HG02981 (cell line): ENCODE results near the gene OTUB2.

Experiments
- ATAC-seq: cut with Tn5 transposase; IDR thresholded peaks from one replicate; pipeline ENCODE4 v1.9.1; 2021; ENCODE audit warnings: mild to moderate bottlenecking, moderate library complexity; ENCODE audit not compliant: unreplicated experiment

The OTUB2 gene

DNA sequence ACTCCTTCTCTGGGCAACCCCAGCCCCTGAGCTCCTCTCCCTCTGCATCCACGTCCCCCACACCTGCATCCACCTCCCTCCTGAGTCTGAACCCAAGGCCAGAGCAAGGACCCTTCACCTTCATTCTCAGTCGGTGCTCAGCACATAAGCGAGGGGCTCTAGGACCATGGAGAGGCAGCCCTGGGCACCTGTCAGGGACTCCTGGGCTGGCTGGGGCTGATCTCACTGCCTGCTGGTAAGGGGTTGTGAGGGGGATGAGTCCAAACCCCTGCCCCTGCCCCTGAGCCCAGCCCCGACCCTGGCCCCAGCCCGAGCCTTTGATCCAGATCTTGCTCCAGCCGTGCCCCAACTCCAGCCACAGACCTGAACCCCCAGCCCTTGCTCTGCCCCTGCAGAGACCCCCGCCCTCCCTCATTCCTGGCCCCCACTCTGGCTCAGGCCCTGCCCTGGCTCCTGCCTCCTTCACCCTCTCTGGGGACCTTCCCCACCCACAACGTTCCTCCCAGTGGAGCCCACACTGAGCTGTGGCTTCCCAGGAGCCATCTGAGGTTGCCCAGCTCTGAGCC lies 29.9 kb upstream of the OTUB2 start:
- ATAC-seq = no peak

DNA sequence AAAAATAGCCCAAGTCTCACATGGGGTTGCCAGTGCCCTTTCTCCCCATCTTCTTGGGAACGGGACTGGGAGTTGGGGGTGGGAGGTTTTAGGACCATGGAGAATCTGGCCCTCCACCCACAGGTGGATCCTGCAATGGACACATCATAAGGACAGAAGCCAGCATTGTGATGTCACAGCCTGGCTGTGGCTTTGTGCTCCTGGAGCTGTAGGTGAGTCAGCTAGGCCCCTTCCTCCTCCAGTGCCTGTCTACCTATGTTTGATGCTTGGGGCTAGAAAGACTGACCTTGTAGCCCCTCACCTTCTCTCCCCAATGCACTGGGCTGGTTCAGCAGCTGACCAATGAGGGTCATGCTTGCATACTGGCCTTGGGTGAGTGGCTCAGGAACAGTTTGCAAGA lies 29.1 kb upstream of the OTUB2 start, which contains the start of gene CCDC197:
Gene CCDC197, plus strand, starts transcription at position 220 of the 400 bp plus-strand sequence. CDS start 831 bp downstream, outside the sequence.
- ATAC-seq = no peak

DNA sequence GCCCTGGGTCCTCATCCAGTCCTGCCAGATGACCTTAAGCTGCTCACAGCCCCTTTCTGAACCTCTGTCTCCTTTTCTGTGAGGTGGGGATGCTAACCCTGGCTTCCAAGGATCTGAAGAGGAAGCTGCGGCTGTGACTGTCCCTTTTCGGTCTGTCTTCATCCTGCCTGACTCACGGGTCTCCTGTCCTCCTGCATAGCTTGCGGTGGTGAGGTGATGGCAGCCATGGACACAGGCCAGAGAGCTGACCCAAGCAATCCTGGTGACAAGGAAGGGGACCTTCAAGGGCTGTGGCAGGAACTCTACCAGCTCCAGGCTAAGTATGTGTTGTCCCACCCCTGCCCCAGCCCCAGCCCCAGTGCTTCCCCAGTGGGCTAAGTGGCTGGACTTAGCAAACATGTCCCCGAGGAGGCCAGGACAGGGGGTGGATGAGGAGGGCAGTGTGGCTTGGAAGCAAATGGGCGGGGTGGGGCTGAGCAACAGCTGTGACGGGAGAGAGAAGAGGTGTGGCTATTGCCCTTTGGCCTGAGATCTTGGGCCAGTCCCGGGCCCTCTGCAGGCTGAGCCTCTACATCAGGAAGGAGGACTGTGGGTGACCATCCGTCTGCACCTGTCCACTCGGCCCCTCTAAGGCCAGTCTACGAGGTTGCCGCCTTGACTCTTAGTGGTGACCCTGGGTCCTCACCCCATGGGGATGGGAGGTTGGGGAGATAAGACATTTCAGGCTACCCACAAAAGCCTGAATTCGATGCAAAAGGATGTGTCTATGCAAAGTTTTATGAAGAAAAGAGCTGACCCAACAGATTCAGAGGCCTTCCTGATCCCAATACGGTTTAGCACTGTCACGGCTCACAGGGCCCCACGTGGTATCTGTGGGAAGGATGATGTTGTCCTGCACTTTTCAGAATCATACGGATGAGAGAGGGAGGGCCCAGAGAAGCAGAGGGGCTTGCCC lies 27.9 kb upstream of the OTUB2 start:
- ATAC-seq = no peak

DNA sequence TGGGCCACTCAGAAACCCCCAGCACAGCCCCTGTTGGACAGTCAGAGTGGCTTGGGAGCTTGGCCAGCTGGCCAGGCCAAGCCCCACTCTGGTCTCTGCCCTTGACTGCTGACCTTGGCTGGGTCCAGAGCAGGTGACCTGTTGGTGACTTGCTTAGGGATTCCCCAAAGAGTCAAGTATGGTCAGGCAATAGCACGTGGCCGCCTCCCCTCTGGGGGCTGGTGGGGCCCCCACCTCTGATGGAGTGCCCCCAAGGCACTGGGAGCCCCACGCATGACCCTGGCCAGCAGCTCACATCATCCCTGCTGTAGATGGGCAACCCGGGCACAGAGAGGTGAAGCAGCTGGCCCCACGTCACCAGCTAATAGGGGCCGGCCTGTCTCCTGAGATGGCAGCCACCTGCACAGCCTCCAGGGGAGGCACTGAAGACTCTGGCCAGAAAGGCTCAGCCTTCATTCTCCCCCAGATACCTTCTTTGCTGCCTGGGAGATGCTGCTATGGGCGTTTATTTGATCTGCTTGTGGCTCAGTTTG lies 27.2 kb upstream of the OTUB2 start:
- ATAC-seq = no peak

DNA sequence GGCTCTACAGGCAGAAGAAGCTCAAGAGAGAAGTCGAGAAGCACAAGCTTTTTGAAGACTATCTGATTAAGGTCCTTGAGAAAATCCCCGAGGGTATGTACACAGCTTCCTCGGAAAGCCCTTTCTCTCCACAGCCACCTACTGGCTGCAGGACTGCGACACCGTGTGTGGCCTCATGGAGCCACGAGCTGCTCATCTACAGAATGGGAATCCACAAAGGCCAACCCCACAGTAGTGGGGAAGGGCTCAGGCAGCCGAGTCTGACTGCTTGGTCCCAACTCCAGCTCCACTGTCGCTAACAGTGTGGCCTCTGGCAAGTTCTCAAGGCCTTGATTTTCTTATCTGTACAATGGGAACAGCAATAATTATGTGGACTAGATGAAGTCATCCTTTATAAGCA lies 26.6 kb upstream of the OTUB2 start:
- ATAC-seq = no peak

DNA sequence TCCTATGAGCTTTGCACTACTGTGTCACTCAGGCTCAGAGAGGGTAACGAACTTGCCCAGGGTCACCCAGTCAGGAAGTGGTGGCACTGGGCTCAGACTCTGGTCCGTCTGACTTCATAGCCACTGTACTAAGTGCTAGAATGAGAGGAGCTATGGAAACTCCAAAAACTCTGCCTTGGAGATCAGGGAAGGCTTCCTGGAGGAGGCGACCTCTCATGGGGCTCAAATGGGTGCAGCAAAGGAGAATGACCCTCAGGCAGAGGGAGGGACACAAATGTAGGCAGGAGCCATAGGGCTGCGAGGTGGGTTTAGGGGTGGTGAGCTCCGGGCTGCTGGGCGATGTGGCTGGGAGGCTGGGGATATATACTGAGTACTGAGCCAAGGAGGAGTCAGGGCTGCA lies 25.9 kb upstream of the OTUB2 start:
- no peak for ATAC-seq

DNA sequence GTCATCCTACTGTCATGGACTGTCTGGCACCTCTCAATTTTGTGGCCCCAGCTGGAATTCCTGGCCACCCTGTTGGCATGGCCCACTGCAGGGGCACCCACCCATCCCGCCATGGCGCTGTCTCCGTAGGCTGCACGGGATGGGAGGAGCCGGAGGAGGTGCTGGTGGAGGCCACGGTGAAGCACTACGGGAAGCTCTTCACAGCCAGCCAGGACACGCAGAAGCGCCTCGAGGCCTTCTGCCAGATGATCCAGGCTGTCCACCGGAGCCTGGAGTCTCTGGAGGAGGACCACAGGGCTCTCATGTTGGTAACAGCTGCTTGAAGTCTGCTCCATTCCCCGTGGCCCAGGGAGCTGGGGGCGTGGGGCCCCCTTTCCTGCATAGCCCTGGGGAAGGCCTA lies 25.1 kb upstream of the OTUB2 start:
- ATAC-seq = no peak

DNA sequence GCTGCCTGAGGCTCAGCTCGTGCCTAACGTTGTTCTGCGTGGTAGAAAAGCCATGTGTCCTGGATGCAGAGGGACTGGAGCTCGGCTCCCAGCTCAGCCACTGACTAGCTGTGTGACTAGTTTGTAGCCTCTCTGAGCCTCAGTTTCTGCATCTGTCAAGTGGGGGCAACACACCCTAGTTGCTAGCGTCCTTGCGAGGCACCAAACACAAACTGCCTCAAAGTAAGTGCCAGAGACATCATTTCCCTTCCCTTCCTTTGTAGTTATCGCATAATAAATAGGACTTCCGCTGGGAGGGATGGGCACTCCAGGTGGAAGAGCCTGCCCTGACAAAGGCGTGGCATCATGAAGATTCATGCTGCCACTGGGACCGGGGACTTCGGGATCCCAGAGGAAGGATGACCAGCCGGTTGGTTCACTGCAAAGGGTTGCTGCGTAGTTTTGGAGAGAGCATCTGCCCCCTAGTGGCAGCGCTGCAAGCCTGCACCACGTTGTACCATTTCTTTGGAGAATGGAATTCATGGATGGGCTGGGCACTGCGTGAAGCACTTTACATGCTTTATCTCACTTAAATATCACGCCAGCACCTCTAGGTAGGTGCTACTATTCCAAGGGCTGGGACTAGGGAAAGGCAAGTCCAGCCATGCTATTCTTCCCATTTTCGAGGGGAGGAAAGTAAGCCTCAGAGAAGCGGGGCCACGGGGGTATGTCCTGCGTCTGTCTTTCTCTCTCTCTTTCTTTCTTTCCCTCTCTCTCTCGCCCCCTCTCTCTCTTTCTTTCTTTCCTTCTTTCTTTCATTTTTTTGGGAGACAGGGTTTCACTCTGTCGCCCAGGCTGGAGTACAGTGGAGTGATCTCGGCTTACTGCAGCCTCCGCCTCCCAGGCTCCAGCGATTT lies 24.4 kb upstream of the OTUB2 start:
- ATAC-seq = peak; percentile 61

DNA sequence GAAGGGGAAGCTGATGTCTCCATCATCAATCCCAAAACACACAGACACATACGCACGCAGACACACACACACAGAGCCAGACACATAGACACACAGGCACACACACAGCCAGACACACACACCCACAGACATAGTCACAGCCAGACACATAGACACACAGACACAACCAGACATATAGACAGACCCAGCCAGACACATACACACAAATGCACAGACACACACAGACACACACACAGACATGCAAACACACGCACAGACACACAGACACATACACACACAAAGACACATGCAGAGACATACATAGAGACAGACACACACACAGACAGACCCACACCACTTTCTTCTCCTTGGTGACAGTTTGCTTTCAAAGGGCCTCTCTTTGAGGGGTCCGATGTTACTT lies 22.7 kb upstream of the OTUB2 start:
- ATAC-seq = no peak

DNA sequence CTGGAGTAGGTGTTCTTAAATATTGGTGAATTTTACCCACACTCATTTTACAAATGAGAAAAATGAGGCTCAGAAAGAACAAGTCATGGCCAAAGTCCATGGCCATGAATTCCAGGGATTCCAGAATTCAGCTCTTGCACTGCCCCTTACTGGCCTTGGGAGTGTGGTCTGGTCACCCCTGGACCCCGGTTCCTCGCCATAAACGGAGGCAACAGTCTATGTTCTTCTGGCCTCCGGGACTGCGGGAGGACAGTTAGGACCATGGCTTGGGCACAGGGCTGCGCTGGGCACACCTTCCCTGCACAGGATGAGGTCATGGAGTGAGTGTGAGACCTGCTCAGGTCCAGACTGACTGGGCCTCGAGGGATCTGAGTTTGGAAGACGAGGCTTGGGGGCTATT lies 22.1 kb upstream of the OTUB2 start:
- no peak for ATAC-seq

DNA sequence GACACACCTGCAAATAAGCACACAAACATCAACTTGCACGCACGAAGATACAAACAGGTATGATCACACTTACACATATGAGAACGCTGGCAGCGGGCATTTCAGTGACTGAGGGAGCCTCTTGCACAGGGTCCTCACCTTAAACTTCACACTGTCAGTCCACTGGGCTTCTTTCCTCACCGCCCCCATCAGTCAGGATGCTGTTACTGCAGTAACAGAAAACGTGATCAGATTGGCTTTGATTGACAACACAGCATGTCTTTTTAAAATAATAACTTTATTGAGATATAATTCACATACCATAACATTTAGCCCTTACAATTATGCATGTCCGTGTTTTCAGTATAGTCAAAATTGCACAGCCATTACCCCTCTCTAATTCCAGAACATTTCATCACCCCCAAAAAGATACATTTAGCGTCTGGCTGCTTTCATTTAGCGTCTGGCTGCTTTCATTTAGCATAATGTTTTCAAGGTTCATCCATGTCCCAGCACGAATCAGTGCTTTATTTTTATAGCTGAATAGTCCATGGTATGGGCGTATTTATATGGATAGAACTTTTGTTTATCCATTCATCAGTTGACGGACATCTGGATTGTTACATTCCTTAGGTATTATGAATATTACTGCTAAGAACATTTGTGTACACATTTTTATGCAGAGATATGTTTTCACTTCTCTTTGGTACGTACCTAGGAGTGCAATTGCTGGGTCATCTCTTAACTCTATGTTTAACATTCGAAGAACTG lies 20.6 kb upstream of the OTUB2 start:
- no peak for ATAC-seq

DNA sequence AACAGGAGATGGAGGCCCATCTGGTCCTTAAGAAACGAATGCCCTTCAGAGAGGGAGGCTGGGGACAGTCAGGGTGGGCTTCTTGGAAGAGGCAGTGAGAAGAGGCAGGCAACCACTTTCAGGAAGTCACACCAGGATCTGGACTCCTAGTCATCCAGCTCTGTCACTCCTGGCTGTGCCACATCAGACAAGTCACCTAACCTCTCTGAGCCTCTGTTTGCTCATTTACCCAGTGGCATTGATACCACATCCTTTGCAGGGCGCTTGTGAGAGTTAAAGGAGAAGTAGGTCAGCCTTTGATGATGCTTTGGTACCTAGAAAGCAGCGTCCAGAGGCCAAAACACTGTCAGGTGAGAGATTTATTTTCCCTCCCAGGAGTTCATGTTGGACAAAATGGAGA lies 17.9 kb upstream of the OTUB2 start:
- ATAC-seq = no peak

DNA sequence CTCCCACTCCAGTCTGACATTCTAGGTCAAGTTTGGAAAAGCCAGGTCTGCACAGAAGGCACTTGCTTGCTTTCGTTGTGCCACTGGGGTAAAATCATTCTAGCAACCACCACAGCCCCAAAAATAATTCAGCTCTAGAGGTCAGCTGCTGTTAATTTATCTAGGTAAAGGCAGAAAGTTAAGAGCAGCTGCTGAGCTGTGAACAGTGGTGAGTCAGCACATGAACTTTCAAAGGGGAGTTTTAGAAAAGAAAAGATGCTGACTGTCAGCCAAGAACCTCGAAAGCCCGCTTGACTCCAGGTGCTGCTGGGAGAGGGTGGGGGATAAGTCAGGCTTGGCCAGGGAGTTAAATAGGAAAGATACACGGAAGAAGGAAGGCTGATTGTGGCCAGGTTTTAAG lies 16.4 kb upstream of the OTUB2 start:
- peak; percentile 61 for ATAC-seq

DNA sequence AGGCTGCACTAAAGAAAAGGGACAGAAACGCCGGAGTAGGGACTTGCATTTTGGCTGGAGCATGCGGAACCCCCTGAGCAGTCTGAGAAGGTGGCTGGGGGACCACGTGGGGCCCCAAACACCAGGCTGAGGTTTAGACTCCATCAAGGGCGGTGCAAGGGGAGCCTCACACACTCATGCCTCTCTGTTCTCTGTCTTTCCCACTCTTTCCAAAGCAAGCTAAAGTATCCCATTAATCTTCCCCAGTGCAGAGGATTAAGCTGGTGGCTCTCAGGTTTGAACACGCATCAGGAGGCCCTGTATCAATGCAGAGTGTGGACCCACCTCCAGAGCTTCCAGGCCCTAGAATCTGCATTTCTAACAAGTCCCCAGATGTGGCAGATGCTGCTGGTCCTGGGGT lies 15.5 kb upstream of the OTUB2 start:
- no peak for ATAC-seq

DNA sequence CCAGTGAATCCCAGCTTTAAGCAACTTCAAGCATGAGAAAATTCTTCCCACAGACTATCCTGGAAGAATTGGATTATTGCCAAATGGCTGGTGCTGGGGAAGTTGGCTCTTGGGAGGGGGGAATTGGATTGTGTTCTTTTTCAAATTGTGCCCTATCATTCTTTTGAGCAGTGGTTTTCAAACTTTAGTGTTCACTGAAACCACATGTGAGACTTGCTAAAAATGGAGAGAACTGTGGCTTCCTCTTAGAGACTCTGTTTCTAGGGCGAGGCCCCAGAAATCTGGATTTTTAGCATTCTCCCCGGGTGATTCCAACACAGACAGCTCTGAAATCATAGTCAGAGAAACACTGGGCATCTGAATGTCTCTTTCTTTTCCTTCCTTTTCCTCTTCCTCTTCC lies 14.3 kb upstream of the OTUB2 start:
- no peak for ATAC-seq

DNA sequence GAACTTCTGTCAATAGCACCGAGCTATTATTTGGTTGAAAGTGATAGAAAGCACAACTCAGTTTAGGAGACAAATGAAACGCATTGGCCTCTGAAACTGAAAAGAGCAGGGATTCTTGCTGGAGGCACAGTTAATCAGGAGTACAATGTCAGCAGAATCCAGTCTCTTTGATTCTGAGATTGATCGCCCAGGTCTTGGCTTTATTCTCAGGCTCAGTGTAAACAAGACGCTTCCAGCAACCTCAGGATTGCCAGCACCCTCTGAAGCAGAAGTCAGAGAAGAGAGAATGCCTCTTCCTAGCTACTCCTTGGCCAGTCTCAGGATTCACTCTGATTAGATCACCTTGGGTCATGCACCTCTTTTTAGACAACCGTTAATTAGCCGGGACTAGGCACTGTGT lies 11.8 kb upstream of the OTUB2 start:
- ATAC-seq = no peak

DNA sequence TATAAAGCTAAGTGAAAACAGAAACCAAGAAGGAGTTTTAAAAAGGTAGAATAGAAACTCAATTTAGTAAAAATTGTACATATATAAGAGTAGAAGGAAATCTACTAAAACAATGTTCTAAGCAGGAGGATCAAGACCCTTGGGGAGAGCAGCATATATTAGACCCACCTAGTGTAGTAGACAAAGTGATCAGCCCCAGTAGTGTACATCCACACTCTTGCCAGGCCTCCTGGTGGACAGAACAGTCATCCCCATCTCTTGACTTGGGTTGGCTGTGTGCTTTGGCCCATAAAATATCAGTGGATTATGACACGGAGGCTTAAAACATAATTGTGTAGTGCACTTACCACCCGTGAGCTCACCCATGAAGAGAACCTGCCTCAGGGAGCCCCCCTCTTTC lies 10.9 kb upstream of the OTUB2 start:
- ATAC-seq = no peak

DNA sequence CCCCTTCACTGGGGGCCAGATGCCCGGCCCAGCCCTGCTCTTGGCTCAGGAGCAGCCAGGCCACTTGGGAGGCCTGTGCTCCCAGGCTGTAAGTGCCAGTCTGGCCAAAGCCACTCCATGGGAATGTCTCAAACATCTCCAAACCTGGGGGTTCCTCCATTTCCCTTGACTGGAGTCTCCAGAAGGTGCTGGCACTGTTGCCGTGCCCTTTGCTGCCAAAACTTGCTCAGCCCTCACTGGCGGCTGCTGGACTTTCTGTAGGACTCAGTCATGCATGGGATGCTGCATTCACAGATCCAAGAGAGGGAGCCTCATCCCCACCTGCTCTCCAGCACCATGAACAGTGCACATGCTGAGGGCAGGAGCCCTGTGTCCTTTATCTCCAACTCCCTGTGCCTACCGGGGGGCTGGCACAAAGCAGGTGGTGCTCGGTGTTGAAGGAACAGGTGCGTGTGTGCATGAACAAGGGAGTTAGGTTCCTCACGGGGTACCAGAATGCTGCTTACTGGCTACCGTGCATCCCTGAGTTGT lies 9.6 kb upstream of the OTUB2 start:
- no peak for ATAC-seq

DNA sequence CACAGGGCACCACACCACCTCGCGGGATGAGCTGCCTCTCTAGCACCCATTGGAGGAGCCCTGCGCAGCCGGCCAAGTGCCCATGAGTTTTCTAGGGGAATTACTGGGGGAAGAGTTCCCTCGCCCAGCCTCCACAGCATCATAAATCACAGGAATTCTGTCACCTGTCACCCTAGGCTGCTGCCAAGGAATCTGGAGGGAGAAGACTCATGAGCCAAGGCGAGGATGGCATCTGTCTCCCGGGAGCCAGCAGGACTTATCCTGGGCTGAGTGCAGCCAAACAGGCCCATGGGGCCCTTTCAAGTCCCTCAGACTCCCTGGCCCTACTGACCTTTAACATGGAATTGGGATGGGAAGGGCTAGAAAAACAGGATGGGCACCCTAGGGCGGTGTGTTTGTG lies 7.8 kb upstream of the OTUB2 start:
- no peak for ATAC-seq

DNA sequence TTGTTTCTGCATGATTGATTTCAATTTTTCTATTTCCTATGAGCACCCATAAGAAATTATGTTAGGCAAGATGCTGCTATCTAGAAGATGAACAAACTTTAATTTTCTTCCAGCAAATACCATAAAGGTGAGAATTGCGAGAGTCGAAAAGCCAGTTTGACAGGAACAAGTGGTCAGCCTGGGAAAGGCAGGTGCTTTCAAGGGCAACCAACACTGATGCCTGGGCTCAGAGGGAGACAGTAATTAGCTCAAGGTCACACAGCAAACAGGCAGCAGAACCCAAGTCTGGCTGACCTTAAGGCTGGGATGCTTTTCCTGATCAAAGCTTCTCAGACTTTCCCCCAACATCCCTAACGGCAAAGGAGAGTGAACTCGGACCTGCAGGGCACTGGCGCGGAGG lies 6.8 kb upstream of the OTUB2 start:
- ATAC-seq = no peak
